NCI-H2081 treated with DMSO at 0.1 percent for 48 hours (cell line): Measurements from ENCODE around the gene TMEM238L.

Experiments used
- DNase-seq: peaks from one replicate; lab custom pipeline; 2025; lab: John Stamatoyannopoulos, UW

TMEM238L gene

DNA sequence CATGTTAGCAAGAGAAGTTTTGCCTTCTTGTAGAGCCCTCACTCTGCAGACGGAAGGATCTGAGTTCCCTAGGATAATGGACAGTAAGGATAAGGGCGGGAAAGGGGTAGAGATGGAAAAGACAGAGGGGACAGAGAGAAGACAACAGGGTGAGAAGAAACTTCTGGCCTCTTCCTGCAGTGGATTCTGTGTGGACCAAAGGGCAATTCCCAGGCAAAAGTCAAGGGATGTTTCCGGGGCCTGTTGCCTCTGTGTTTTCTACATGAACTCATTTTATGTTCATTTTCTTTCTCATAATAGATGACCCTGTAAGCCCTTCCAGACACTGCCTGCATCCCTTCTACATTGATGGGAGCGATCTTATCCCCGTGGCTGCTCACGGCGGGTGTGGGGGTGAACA, 647 bp upstream of the TMEM238L start:
- no peak for DNase-seq

DNA sequence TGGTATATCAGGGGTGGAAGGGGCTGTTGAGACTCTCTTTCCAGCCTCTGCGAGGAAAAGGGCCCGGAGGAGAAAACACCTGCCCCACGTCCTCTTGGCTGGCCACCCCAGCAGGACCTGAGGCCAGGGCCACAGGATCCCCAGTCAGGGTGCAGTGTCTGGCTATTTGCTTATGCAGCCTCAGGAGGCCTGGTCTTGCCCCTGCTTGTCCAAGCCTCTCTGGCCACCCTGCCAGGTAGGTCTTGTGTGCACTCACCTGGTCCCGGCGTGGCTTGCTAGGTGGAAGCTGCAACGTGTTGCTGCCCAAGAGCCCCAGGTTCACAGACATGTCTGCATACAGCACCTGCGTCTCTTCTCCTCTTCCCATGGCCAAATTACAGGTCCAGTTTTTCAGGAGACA, 549 bp downstream of the TMEM238L start:
- no peak for DNase-seq

DNA sequence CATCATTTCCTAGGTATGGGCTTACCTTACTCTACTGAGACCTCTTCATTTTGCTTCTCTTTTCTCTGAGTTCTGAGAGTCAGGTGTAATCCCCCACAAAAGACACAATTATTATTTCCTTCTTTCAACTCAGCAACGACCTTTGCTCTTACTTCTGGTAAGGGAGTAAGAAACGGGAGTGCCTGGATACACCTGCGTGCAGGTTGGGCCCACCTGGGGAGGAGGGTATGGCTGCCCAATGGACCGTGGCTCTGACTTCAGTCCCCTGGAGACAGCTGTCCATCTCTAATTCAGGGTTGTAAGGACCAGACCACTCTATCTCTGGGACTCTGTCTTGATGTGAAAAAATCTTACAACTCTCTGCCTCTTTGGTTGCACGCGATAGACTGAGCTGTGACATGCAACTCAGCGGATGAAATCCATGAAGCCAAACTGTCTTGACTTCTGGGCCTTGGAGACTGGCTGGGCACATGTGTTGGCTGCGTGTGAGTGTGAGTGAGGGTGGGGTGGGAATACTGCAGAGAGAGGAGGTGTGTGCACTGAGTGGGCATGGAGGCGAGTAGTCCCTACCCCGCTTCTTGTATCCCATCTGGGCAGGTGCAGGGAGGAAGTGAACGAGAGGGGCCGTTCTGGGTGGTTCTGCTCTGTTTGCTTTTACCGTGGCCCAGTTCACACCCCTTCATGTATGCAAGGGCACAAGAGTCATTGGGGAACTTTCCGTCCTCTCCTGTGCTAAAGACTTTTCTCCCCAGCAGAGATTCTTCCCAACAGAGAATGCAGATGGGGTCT, 1.2 kb downstream of the TMEM238L start:
- no peak for DNase-seq

DNA sequence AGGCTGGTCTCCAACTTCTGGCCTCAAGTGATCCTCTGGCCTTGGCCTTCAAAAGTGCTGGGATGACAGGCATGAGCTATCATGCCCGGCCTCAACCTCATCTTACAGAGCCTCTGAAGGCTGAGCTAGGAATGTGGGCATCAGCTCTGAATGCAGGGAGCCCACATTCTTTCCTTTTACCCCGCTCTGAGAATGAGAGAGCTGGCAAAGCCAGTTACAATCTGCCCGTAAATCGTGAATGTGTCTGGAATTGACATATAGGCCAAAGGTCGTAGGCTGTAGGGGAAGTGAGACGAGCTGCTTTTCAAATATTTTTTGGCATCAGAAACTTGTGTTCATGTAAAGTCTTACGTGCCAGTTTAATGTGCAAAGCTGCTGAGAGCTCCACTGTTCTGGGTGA, 4.5 kb downstream of the TMEM238L start:
- DNase-seq: no peak

DNA sequence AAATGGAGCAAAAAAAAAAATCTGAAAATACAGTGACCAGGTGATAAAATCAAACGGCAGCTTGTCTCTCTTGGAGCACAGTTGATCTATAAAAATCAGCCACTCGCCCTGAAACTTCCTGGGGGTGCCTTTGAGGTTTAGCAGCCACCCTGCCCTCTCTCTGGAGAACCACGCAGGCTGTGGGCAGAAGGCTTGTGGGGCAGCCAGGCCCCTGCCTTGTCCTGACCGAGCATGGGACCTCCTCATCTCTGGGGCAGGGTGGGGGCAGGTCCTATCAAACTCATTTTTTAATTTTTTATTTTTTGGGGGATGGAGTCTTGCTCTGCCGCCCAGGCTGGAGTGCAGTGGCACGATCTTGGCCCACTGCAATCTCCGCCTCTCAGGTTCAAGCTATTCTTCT, 5.0 kb downstream of the TMEM238L start:
- DNase-seq: no peak

DNA sequence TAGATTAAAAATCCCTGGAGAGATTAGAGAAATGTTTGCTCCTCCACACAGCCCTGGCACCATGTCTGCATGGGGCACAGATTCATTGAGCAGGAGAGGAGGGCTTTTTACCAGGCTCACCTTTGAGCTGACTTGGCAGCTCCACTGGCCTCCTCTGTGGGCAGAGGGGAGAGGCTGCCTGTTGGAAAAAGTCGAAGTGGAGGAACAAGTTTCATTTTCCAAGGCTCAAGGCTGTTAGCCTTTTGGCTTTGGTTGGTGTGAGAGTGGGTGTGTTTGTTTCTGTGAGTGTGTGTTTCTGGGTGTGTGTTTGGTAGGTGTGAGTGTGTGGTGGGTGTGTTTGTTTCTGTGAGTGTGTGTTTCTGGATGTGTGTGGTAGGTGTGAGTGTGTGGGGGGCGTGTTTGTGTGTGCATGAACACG, 5.6 kb downstream of the TMEM238L start:
- no peak for DNase-seq

DNA sequence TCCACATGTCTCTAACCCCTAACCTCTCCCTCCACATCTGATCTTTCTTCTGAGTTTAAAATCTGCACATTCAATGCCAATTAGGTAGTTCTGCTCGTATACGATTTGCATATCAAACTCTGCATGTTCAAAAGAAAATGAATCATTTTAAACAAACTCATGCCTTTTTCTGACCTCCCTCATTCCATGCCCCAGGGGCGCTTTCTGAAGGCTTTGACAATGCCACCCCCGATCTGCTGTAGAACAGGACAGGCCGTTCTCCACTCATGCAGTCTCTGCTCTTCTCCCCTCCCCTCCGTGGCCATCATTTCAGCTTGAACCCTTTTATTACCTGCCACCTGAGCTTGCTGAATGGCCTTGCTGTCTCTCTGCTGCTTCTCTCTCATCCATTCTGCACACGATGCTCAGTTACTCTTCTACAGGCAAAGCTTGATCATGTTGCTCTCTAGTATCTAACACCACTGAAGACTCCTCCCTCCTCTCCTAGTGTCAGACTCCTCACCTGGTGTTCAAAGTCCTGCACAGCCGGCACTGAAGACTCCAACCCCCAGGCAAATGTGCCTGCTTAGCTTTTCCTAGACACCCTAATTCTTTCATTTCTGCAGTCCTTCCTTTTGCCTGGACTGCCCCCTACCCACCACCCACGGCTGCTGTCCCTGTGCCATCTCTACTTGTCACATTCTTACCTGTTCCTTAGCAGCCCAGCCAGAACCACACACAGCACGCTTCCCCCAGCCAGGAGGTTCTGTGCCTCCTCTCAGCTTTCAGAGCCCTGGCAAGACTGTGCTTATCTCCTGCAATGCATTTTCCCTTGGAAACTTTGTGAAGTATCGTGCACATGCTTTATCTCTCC, 6.2 kb downstream of the TMEM238L start:
- DNase-seq: no peak

DNA sequence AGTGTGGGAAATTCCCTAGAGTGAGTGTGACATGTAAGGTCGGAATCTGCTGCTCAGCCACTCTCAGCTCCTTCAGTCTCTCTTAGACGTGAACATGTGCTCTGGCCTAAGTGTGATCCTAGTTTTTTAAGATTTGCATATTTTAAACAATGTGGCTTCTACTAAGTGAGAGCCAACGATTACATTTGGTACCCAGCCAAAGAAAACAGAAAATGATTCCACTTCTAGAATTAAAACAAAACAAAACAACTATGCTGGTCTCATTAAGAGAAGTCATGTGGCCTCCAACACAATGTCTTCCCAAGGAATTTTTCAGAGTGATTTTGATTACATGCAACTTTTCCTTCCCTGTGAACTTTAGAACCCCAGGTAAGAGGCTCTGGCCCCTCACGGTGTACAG, 10.1 kb downstream of the TMEM238L start:
- DNase-seq: no peak

DNA sequence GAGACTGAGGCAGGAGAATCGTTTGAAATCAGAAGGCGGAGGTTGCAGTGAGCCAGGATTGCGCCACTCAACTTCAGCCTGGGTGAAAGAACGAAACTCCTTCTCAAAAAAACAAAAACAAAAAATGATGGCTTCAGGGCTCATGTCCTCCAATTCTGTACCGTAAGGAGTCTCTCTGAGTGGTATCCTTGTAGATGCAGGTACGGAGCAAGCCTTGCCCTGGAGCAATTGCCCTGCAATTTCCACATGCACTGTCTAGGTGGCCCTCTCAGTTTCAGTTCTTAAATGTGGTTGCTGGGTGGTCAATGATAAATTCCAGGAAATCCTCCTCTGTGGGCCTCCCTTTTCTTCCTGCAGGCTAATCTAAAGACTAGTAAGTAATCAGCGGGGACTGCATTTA, 10.6 kb downstream of the TMEM238L start:
- no peak for DNase-seq

DNA sequence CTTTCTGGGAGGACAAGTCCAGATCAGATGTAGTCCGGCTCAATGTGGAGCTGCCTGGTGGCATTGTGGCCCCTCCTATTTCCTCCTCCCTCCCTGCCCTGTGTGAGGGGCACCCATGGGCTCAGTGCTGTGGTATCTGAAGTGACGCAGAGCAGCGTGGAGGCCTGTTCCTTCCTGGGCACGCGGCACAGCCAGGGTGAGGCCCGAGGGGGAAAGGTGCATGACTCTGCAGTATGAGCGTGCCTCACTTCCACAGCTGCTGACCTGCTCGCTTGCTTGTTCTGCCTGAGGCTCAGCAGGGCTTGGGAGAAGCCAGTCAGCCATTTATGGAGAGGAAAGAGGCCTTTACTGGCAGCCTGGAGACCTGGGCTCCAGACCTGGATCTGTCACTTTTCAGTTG, 11.7 kb downstream of the TMEM238L start:
- no peak for DNase-seq

DNA sequence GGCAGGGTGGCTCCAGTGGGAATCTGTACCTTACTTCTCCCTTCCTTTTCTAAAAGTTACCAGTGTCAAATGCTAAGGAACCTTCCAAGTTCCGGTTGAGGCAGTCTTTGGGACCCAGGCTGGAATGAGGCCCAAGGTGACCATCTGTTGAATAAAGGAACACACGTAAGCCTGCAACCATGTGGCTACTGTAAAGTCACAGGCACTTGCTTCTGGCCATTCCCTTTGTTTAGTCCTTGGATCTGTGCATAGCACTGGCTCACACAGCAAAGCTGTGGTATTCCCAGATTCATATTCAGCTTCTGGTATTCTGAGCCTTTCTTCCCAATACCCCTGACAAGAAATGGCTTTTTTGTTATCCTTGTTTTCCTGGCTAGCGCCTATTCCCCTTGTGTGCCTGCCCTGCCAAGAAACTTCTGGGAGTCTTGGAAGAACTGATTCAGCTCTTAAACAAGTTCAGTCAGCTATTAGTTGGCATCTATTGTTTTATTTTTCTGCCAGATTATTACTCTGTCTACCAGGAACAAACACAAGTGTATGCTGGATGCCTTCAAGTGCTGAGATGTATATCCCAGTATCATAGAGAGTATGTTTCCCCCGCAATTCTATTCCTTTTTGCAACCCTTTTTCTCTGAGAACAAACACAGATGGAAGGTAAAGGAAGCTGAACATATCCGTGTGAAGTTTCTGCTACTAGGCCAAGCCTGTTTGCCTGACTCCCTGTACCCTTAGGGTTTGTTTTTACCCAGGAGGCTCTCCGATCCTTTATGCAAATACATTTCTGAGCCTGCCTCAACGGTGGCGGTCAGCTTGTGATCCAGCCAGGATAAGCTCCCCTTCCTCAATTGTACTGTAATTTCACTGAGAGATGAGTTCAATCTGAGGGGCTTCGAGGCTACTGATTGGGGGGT, 13.2 kb downstream of the TMEM238L start:
- no peak for DNase-seq

DNA sequence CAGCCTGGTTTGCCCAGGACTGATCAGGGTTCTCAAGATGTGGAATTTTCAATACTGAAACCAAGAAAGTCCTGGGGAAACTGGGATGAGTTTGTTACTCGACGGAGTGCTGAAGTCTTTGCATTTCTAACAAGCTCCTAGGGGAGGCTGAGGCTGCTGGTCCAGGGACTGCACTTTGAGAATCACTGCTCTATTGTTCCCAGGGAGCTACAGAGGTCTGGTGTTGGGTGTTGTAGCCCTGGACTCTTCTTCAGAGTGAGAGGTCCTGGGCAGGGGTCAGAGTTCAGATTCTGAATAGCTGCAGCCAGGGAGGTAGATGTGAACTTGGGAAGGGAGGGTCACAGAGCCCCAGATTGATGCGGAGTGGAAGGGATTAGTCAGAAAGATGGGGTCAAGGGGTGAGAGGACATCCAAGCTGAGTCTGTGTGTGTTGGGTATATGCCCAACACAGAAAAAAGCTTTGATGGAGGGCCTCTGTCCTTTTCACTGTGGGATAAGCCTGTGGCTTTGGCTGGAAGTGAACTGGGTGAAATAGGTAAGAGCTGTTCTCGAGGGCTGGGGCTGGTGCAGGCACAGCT, 14.1 kb downstream of the TMEM238L start:
- DNase-seq: no peak

DNA sequence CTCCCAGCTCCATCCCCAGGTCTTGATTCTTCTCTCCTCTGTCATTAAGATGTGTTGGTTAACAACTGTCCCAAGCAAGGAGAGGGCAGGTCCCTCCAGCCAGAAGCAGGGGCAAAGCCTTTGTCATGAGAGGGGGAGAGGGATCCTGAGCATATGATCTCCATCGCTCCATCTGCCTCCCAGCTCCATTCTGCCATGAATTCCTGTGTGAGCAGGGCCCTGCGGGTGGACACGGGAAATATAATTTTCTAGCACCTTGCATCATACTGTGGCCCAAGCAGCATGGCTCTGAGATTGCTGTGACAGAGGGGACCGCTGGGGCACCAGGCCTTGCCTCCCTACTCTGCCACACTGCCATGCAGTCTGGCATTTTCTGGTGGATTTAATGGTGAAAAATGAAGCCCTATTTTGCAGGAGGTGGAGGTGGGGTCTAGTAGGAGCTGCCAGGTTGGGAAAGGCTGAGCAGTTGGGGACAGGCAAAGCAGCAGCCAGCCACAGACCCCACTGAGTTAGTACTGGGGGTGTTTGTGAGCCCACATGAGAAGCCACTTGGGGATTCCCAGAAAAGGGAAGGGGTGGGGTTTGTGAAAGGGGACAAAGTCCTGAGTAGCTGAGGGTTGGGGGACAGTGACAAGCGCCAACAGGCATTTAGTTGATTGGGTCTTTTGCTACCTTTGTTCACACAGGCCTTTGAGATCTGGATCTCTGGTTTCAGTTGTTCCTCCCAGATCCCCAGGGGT, 16.4 kb downstream of the TMEM238L start:
- no peak for DNase-seq

DNA sequence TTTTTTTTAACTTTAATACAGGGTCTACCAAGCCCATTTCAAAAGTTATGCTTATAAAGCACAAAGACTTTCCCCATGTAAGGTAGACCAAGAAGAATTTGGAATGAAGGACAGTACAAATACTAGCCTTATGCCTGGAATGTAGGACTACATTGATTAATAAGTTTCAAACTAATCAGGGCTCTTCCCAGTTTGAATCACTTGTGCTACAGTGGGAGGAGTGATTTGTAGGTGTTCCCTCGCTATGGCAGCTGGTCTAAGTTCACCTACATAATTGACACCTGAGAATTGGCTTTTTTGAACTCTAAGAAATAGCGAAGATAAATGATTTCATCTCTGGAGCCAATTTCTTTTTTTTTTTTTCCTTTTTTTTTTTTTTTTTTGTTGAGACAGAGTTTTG, 18.6 kb downstream of the TMEM238L start:
- no peak for DNase-seq

DNA sequence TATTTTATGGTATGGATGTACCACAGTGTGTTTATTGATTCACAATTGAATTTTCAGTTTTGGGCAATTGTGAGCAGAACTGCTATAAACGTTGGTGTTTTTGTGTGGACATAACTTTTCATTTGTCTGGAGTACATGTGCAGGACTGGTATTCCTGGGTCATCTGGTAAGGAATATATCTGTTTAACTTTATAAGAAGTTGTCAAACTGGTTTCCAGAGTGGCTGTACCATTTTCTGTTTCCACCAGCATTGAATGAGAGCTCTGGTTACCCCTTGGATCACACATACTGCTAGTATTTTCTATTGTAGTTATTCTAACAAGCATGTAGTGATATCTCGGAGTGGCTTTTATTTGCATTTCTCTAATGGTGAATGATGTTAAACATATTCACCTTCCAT, 24.3 kb downstream of the TMEM238L start:
- no peak for DNase-seq

DNA sequence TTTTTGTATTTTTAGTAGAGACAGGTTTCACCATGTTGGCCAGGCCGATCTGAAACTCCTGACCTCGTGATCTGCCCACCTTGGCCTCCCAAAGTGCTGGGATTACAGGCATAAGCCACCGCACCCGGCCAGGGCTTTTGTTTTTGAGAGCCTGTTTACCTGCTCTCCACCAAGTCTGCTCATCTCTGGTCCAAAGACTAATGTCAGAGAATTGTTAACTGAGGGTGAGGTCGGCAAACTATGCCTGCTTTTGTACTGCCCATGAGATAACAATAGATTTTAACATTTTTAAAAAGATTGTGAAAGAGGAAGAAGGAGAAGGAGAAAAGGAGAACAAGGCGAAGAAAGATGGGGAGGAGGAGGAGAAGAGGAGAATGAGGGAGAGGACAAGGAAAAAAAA, 26.0 kb downstream of the TMEM238L start:
- DNase-seq: no peak

DNA sequence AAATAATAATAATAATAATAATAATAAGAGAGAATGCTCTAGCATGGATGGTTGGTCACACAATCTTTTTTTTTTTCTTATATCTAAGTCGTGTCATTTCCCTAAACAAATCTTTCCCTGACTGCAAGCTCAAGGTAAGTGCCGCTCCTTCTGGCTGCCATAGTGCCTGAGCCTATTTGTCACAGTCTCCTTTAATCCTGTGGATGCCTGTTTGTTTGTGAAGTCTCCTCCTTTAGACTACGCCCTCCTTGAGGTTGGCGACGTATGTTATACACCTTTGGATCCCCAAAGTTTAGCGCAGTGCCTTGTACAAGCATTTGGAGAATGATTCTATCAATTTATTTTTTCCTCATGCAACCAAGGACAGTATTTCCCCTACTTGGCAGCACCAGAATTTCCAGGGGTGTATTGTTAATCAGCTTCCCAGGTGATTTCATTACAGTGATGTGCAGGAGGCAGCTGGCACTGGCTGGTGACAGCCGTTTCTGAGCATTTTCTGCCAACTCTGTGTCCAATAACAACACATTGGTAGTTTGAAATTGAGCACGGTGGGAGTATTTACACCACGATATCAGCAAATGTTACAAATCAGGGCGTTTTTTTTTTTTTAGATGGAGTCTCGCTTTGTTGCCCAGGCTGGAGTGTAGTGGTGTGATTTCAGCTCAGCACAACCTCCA, 26.6 kb downstream of the TMEM238L start:
- DNase-seq: no peak

DNA sequence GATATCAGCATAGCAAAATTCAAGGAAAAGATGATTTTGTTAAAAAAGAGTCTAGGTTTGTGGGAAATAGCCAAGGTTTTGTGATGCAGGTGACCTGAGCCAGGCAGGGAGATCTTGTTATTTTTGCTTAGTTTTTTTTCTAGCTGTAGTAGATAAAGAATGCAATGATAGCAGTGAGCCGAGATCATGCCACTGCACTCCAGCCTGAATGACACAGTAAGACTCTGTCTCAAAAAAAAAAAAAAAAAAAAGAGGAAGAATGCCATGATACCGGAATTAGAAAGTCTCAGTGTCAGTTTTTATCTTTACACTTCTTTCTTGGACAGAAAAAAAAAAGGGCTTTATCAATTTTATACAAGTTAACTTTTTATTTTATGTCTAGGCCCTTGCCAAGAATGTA, 27.5 kb downstream of the TMEM238L start:
- no peak for DNase-seq

DNA sequence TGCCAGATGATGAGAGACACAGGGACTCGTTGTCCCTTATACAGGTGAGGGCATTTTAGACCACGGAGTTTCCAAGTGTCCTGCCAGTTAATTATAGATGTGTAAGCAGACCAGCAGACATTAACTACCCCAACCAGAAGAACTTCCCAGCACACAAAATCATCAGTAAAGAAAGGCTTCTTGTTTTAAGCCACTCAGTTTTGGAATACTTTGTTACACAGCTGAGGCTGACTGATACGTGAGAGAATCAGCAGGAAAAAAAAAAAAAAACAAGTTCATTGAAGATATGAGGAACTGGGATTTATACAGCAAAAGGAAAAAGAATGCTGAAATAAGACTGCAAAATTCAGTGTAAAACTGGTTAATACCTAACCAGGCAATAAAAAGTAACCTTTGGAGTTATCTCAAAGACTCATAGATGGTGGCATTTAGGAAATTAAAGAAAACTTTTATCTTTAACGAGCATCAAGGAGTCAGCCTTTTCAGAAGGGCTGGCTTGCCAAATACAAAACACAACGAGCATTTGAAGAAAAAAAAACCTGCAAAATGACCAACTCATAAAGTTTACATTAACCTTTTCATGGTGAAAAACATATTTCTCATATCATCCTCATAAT, 28.1 kb downstream of the TMEM238L start:
- no peak for DNase-seq

DNA sequence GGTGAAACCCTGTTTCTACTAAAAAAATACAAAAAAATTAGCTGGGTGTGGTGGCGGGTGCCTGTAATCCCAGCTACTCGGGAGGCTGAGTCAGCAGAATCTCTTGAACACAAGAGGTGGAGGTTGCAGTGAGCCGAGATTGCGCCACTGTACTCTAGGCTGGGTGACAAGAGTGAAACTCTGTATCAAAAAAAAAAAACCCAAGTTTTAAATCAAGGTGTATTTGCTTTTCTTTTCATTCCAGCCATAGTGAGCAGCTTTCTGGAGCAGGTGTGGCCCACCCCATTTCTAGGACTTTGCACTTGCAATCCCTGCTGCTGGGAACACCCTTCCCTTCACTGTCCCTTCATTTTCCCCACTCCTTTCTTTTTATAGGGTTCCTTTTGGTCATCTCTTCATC, 28.8 kb downstream of the TMEM238L start:
- no peak for DNase-seq
